GM15510 (cell line): Measurements from ENCODE around the gene AGO1.

Experiments used
- POLR2A ChIP-seq: IDR thresholded peaks from 3 replicates; pipeline ENCODE4 v1.6.1; 2011; ENCODE audit warnings: borderline replicate concordance; ENCODE audit not compliant: insufficient read length; ENCODE audit errors: extremely low read depth

AGO1 gene

GRCh38 chr1:35882945-35883634 lies at the start of gene AGO1:
Gene AGO1 (plus strand): TSS chr1:35883209. CDS start chr1:35883422, 213 bp downstream.
- TF ChIP-seq POLR2A = peak; percentile 92

- TF ChIP-seq POLR2A = no peak
These were observed 49.6 kb upstream of the AGO1 start for GRCh38 chr1:35833395-35833794.

GRCh38 chr1:35834218-35834617 lies 48.8 kb upstream of the AGO1 start:
- no peak for TF ChIP-seq POLR2A

- no peak for TF ChIP-seq POLR2A
These were observed 47.6 kb upstream of the AGO1 start for GRCh38 chr1:35835398-35835797.

- TF ChIP-seq POLR2A = no peak
These were observed 46.3 kb upstream of the AGO1 start for GRCh38 chr1:35836734-35837133.

- no peak for TF ChIP-seq POLR2A
These were observed 44.2 kb upstream of the AGO1 start for GRCh38 chr1:35838693-35839245.

- TF ChIP-seq POLR2A = no peak
These were observed 38.2 kb upstream of the AGO1 start for GRCh38 chr1:35844826-35845225.

- no peak for TF ChIP-seq POLR2A
These were observed 37.2 kb upstream of the AGO1 start for GRCh38 chr1:35845766-35846165.

GRCh38 chr1:35847935-35848565 lies 35.0 kb upstream of the AGO1 start:
- no peak for TF ChIP-seq POLR2A

- TF ChIP-seq POLR2A = no peak
These were observed 33.0 kb upstream of the AGO1 start for GRCh38 chr1:35850051-35850450.

- TF ChIP-seq POLR2A = no peak
These were observed 32.3 kb upstream of the AGO1 start for GRCh38 chr1:35850716-35851115.

GRCh38 chr1:35851132-35851869 lies 31.7 kb upstream of the AGO1 start:
- no peak for TF ChIP-seq POLR2A

- no peak for TF ChIP-seq POLR2A
These were observed 30.8 kb upstream of the AGO1 start for GRCh38 chr1:35852241-35852640.

GRCh38 chr1:35854989-35855700 lies 27.9 kb upstream of the AGO1 start:
- no peak for TF ChIP-seq POLR2A

GRCh38 chr1:35856964-35857363 lies 26.0 kb upstream of the AGO1 start:
- TF ChIP-seq POLR2A = no peak
